HepG2 (cell line): Measurements from ENCODE around the gene ALG3. TPM values are rescaled to one million over a fixed set of nuclear protein-coding genes. Genes with fewer than 3 reads are reported as not detected.
A peak's percentile ranks its signal among the peaks of the same experiment; 100 is the strongest.

ENCODE experiments used
- BRF2 ChIP-seq: sonication (generic); formaldehyde crosslinking; IDR thresholded peaks from 2 replicates; pipeline ENCODE4 v1.8.1; 2022; ENCODE audit warnings: mild to moderate bottlenecking, missing genetic modification reagents
- CSRNP2 ChIP-seq: sonication (generic); formaldehyde crosslinking; conservative IDR thresholded peaks from 2 replicates; pipeline ENCODE4 v1.8.0; 2022; ENCODE audit warnings: low read depth, missing genetic modification reagents
- FOXO1 ChIP-seq: sonication (generic); formaldehyde crosslinking; IDR thresholded peaks from 2 replicates; pipeline ENCODE4 v1.4.0; 2020; ENCODE audit warnings: missing genetic modification reagents
- HNRNPH1 ChIP-seq: fragments of 200-400 bp; formaldehyde crosslinking; optimal IDR thresholded peaks from 2 replicates; pipeline ENCODE3; 2017; ENCODE audit warnings: mild to moderate bottlenecking, low read depth, low read length
- IKZF4 ChIP-seq: sonication (generic); formaldehyde crosslinking; IDR thresholded peaks from 2 replicates; pipeline ENCODE4 v1.5.1; 2020; ENCODE audit warnings: borderline replicate concordance, mild to moderate bottlenecking, low read depth, missing genetic modification reagents; ENCODE audit errors: not compliant biosample characterization
- MEF2D ChIP-seq: sonication (generic); formaldehyde crosslinking; IDR thresholded peaks from 2 replicates; pipeline ENCODE4 v1.5.1; 2020; ENCODE audit warnings: mild to moderate bottlenecking, missing genetic modification reagents
- NBN ChIP-seq: fragments of 450-650 bp; conservative IDR thresholded peaks from 2 replicates; pipeline ENCODE4 v1.6.1; 2017
- SAFB2 ChIP-seq: sonication (generic); formaldehyde crosslinking; IDR thresholded peaks from 2 replicates; pipeline ENCODE4 v1.5.1; 2020; ENCODE audit warnings: missing genetic modification reagents, low read depth, mild to moderate bottlenecking, borderline replicate concordance
- SAP130 ChIP-seq: IDR thresholded peaks from 2 replicates; pipeline ENCODE4 v1.6.1; 2016; ENCODE audit warnings: low read depth
- TRAFD1 ChIP-seq: sonication (generic); formaldehyde crosslinking; IDR thresholded peaks from 2 replicates; pipeline ENCODE4 v1.5.1; 2020; ENCODE audit warnings: missing genetic modification reagents, mild to moderate bottlenecking, borderline replicate concordance
- UBTF ChIP-seq: sonication (generic); formaldehyde crosslinking; IDR thresholded peaks from 2 replicates; pipeline ENCODE4 v1.4.0; 2020; ENCODE audit warnings: mild to moderate bottlenecking, missing genetic modification reagents
- ZNF18 ChIP-seq: sonication (generic); formaldehyde crosslinking; IDR thresholded peaks from 2 replicates; pipeline ENCODE4 v1.8.0; 2022; ENCODE audit warnings: mild to moderate bottlenecking, missing genetic modification reagents; ENCODE audit not compliant: insufficient replicate concordance
- ZNF296 ChIP-seq: sonication (generic); formaldehyde crosslinking; conservative IDR thresholded peaks from 2 replicates; pipeline ENCODE4 v1.5.0; 2020; ENCODE audit warnings: mild to moderate bottlenecking, missing genetic modification reagents
- ZNF362 ChIP-seq: sonication (generic); formaldehyde crosslinking; IDR thresholded peaks from 2 replicates; pipeline ENCODE4 v1.4.0; 2020; ENCODE audit warnings: missing genetic modification reagents, mild to moderate bottlenecking, borderline replicate concordance
- ZNF550 ChIP-seq: sonication (generic); formaldehyde crosslinking; IDR thresholded peaks from 2 replicates; pipeline ENCODE4 v1.4.0; 2020; ENCODE audit warnings: mild to moderate bottlenecking, missing genetic modification reagents, borderline replicate concordance
- ZNF691 ChIP-seq: sonication (generic); formaldehyde crosslinking; IDR thresholded peaks from 2 replicates; pipeline ENCODE4 v1.4.0; 2020; ENCODE audit warnings: missing genetic modification reagents, low read depth, mild to moderate bottlenecking, borderline replicate concordance
- polyA plus RNA-seq, 8 experiments: library from polyadenylated mRNA; depleted of rRNA in 3 of 8; stranded (reverse) in 7 of 8; unstranded in 1 of 8; fragments of >200 nt; fragmentation: Illumina TruSeq in 4 of 8; extraction: Trizol in 4 of 8; gene quantifications; 2 replicates each; pipeline versions ENCODE4 v1.2.1 to v1.2.3, GENCODE V29; 2011 to 2016; ENCODE audit warnings: low read depth in 4 of 8, missing spikeins in 1 of 8, mixed read lengths in 1 of 8; ENCODE audit not compliant: insufficient read depth in 1 of 8
- total RNA-seq, 5 experiments: library from RNA; depleted of rRNA; stranded (reverse); fragments of >200 nt; fragmentation: Illumina TruSeq; extraction: Trizol; gene quantifications; 2 replicates each; pipeline ENCODE4 v1.2.3, GENCODE V29; 2016; ENCODE audit warnings: low read depth in 1 of 5

The ALG3 gene
- total and polyA plus RNA-seq, 2 of the 13 experiments (the other 11 are each of a cell fraction or from before 2014, with no cell fraction given) = 46.6 to 57.1 TPM

GRCh38 chr3:184248454-184249411, at the start of gene ALG3 (continued):
- no peak for TF ChIP-seq TRAFD1 (CRISPR knock-in tag)
- peak; percentile 59; the same call in 1 of the 2 replicates for TF ChIP-seq FOXO1 (CRISPR knock-in tag)
- TF ChIP-seq BRF2 (CRISPR knock-in tag) = 0 out of 2 replicates have a peak, but pooled peaks have one; percentile 57
- TF ChIP-seq ZNF550 (CRISPR knock-in tag) = no peak
- TF ChIP-seq ZNF362 = no peak
- peak; percentile 51; the same call in 1 of the 2 replicates for TF ChIP-seq ZNF691 (CRISPR knock-in tag)
- TF ChIP-seq CSRNP2 (CRISPR knock-in tag) = no peak
- TF ChIP-seq SAP130 = peak; percentile 88
- no peak for TF ChIP-seq ZNF18 (CRISPR knock-in tag)
- no peak; the same call in 1 of the 2 replicates for TF ChIP-seq UBTF (CRISPR knock-in tag)
- TF ChIP-seq IKZF4 = peak; percentile 87
- no peak for TF ChIP-seq HNRNPH1
- TF ChIP-seq NBN = no peak
- TF ChIP-seq ZNF296 (CRISPR knock-in tag) = no peak
- TF ChIP-seq MEF2D = 0 out of 2 replicates have a peak, but pooled peaks have one; percentile 10
- TF ChIP-seq SAFB2 (CRISPR knock-in tag) = peak; percentile 79
